Bronchial epithelial cell (primary cell): ENCODE data around the gene ALG14. TPM values are rescaled to one million over a fixed set of nuclear protein-coding genes. Genes with fewer than 3 reads are reported as not detected.
"Not testable (repeated sequence)": the region's sequence is repeated elsewhere in the genome, so short reads cannot be mapped to it uniquely, and the experiment has no call there.

ENCODE experiments used
- DNase-seq: peaks from one replicate; pipeline ENCODE4 v3.0.0-alpha.2; 2010; ENCODE audit warnings: low read depth
- FAIRE-seq: peaks from 2 replicates; lab custom pipeline; 2011; peaks lifted over from hg19 to GRCh38; lab: Jason Lieb, UNC
- H3K27me3 ChIP-seq: 2 replicates; pipeline ENCODE4 v1.5.1; 2011; ENCODE audit warnings: low read length; ENCODE audit not compliant: control insufficient read depth, insufficient read depth
- H3K36me3 ChIP-seq: 2 replicates; pipeline ENCODE4 v1.5.1; 2011; ENCODE audit warnings: low read length; ENCODE audit not compliant: control insufficient read depth, insufficient read depth
- H3K4me3 ChIP-seq: 2 replicates; pipeline ENCODE4 v1.5.1; 2011; ENCODE audit warnings: mild to moderate bottlenecking, low read depth, low read length, control low read depth
- CTCF ChIP-seq: IDR thresholded peaks from 2 replicates; pipeline ENCODE4 v1.5.1; 2011; ENCODE audit warnings: mild to moderate bottlenecking, moderate library complexity, low read length, control low read depth, inconsistent platforms; ENCODE audit not compliant: insufficient read depth, severe bottlenecking
- total RNA-seq: library from RNA; depleted of rRNA; stranded (reverse); fragments of >200 nt; gene quantifications from 2 replicates; pipeline ENCODE4 v1.2.1, GENCODE V29; 2014

ALG14 gene
- total RNA-seq, 1 donor from 2014 or later, result 0.53 TPM

DNA sequence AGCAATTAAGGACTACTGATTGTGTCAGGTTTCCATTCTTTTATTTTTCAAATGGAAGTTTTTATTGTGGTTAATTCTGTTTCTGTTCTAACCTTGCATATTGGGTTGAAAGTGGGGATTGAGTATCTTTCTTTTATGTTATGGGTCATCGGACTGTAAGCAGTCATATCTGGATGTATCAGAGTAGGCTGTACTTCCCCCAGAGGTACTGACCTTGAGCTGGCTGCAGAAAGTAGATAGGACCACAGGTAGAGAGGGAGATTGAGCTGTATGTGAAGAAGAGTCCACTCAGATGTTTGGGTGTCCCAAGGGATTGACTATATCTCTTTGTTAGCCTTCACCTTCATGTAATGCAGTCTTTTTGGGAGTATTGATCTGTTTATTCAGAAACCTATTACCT is 20.5 kb upstream of the ALG14 start:
- TF ChIP-seq CTCF, result no peak
- no peaks in the 10 kb centered on the region for H3K36me3 ChIP-seq
- DNase-seq, result no peak
- no peak for FAIRE-seq
- no peaks in the 10 kb centered on the region for H3K27me3 ChIP-seq
- H3K4me3 ChIP-seq, result no peak overlapping the region

GRCh38 chr1:95092891-95093290 is 20.1 kb upstream of the ALG14 start:
- DNase-seq, H3K27me3 ChIP-seq, FAIRE-seq, H3K36me3 ChIP-seq, H3K4me3 ChIP-seq: not testable (repeated sequence)

GRCh38 chr1:95091290-95091689 is 18.5 kb upstream of the ALG14 start:
- H3K27me3 ChIP-seq, H3K4me3 ChIP-seq, H3K36me3 ChIP-seq, FAIRE-seq, DNase-seq: not testable (repeated sequence)

DNA sequence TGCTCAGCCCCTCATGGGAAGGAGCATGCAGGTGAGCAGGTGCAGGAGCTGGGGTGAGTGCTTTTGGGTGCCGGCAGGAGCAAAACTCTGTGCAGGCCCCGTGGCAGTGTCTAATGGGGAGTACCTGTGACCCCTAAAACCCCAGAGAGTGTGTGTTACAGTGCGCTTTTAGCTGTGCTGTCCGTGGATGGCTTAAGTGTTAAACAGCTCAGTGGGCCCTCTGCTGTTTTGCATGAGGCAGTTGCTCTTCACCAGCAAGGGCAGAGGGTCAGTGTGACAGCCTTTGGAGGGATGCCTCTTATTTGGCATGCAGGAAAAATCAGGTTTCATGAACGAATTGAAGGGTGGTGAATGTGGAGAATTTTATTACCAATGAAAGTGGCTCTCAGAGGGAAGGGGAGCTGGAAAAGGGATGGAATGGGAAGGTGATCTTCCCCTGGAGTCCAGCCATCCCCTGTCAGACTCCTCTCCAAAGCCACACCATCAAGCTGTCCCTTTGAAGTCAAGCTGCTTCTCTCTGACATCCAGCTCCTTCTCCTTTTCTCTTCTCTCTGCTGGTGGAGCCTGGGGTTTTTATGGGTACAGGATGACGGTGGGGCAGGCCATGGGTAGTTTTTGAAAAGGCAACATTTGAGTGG is 17.0 kb upstream of the ALG14 start:
- Histone ChIP-seq H3K36me3 (no peaks in the 10 kb centered on the region), H3K4me3 (no peak overlapping the region), H3K27me3 (no peaks in the 10 kb centered on the region)
- no peak for TF ChIP-seq CTCF
- DNase-seq (no peak), FAIRE-seq (no peak)

DNA sequence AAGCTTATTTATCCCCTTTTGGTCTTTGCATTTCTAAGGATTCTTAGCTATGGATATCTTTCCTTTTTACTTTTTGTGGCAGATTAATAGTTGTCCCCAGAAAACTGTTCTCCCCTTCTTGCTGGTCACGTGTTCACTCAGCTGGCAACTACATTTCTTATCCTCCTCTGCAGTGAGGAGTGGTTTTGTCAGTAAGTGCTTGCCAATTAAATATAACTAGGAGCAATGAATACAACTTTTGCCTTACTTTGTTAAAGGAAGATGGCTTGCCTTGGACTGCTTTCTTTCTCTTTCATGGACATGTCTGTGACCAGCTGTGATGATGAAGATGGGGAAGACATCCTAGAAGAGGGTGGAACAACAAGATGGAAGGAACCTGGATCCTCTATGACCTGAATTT is 15.6 kb upstream of the ALG14 start:
- Histone ChIP-seq H3K27me3 (no peaks in the 10 kb centered on the region), H3K4me3 (no peak overlapping the region), H3K36me3 (no peaks in the 10 kb centered on the region)
- DNase-seq (no peak), FAIRE-seq (no peak)
- no peak for TF ChIP-seq CTCF

DNA sequence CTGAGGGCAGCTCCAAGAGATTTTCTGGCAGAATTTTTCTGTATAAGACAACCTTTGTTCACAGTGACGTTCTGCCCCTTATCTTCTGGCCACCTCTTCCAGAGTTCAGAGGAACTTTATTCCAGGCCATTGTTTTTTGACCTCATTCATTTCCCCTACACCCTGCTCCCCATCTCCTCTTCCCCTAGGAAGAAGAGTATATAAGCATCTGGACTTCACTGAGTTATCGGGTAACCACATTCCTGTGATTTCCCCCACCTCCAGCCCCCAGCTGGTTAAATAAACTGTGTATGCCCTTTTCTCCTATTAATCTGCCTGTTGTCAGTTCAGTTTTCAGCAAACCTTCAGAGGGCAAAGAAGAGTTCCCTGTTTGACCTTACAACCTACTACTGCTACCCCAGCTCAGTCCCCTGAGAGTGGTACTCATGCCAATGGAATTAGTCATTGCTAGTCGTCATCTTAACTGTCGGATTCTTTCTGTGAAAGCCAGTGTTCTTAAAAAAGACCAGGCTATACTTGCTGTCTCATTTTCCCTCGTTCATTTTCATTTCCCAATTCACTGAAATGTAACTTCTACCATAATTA is 14.3 kb upstream of the ALG14 start:
- no peak for FAIRE-seq
- no peaks in the 10 kb centered on the region for H3K36me3 ChIP-seq

More for the DNA sequence above, 14.3 kb upstream of the ALG14 start:
- no peaks in the 10 kb centered on the region for H3K27me3 ChIP-seq
- DNase-seq, result peak; percentile 62
- no peak for TF ChIP-seq CTCF
- H3K4me3 ChIP-seq, result no peak overlapping the region
